Measurements from ENCODE around the gene ACAA1.

DNA sequence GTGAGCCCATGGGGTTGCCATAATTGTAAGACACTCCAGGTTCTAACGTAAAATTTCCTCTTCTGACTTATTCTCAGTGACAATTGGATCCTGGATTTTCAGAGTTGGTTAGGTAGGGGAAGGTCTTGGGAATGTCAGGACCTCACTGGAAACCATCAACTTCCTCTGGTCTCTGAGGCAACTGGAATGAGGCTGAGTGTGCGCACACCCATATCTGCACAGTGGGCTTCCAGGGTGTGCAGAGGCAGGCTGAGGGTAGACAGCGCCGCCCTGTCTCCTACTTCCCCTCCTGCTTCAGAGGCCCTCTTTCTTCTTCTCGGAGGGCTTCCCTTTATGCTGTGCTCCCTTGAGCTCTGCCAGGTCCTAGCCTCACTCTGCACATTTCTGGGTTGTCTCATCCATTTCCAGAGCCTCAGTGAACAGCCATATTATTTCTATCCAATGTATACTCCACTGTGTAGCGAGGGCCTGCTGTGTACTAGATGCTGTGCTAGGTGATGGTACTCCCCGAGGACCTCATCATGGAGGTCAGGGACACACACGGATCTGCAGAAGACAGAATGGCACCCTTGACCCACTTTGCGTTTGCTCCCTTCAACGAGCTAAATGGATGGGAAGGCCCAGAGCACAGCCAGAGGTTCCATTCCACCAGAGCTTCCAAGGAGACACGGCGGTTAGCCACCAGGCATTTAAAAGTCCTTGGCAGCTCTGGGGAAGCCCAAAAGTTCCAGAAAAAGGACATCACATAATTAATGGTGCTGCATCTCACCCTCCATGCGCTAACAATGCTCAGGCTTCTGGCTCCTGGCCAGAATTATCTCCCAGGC is 18.3 kb downstream of the ACAA1 start:
- TF ChIP-seq, protein P1, sequence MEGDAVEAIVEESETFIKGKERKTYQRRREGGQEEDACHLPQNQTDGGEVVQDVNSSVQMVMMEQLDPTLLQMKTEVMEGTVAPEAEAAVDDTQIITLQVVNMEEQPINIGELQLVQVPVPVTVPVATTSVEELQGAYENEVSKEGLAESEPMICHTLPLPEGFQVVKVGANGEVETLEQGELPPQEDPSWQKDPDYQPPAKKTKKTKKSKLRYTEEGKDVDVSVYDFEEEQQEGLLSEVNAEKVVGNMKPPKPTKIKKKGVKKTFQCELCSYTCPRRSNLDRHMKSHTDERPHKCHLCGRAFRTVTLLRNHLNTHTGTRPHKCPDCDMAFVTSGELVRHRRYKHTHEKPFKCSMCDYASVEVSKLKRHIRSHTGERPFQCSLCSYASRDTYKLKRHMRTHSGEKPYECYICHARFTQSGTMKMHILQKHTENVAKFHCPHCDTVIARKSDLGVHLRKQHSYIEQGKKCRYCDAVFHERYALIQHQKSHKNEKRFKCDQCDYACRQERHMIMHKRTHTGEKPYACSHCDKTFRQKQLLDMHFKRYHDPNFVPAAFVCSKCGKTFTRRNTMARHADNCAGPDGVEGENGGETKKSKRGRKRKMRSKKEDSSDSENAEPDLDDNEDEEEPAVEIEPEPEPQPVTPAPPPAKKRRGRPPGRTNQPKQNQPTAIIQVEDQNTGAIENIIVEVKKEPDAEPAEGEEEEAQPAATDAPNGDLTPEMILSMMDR (conservative IDR thresholded peaks at IDR 0.05), result no peak
- no peak for TF ChIP-seq EZH2 (IDR thresholded peaks at IDR 0.05; ENCODE audit: low read depth)
